ENCODE data around the gene EPHA8.

The EPHA8 gene

DNA sequence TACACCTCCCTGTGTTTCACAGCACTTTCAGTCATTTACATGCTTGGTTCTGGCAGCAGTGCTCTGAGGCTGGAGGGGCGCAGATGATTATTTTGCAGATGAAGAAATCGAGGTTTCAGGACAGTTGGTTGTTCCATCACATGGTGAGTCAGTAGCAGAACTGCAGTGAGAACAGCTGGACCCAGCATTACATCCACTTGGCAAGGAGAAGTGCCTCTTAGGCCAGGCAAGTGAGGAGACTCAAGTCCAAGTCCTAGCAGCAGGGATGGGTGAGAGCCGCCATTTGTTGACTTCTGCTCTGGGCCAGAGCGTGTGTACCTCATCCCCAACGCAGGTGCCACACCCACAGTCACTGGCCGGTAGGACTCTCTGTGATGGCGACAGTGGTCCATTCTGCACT is 26.8 kb upstream of the EPHA8 start:
- no peak for DNase-seq (ENCODE audit: low read depth, low spot score)

DNA sequence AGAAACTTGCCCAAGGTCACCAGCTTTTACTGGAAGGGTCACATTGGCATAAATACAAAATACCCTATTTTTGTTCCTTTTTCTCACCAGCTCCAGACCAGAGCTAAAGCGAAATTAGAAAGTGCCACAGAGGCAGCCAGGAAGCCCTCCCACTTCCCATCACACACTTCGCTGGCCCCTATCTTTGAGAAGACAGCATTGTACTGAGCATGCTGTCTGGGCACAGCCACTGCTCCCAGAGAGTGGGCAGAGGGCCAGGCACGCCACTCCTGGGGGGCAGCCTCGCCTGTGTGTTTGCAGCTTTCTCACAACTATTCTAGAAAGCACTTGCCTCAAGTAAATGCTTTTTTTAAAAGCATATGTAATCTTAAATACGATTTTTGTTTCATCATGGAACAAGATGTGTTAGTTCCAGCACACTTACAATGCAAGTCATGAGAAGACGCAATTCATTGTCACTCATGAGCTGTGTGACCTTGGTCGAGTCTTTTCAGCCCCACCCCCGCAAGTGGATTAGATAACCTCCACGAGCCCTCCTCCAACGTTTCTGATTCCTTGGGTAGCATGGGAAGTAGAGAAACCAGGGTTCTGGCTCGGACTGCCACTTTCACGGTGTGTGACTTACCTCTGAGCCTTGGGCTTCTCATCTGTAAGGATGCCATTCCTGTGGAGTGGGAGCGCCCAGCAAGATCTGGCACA is 25.7 kb upstream of the EPHA8 start:
- no peak for DNase-seq (ENCODE audit: low read depth, low spot score)

DNA sequence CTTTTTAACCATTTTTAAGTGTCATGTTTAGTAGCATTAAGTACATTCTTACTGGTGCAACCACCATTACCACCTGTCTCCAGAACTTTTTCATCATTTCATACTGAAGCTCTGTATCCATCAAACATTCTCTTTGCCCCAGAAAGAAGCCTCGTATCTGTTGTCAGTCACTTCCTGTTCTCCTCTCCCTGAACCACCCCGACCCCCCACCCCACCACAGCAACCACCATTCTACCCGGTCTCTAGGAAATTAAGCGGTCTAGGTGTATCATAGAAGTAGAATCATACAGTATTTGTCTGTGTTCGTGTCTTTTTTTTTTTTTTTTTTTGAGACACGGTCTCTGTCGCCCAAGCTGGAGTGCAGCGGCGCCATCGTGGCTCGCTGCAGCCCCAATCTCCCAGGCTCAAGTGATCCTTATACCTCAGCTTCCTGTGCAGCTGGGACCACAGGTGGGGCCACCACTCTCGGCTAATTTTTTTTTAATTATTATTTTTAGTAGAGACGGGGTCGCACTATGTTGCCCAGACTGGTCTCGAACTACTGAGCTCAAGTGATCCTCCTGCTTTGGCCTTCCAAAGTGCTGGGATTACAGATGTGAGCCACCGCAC is 23.7 kb upstream of the EPHA8 start:
- no peak for DNase-seq (ENCODE audit: low read depth, low spot score)

DNA sequence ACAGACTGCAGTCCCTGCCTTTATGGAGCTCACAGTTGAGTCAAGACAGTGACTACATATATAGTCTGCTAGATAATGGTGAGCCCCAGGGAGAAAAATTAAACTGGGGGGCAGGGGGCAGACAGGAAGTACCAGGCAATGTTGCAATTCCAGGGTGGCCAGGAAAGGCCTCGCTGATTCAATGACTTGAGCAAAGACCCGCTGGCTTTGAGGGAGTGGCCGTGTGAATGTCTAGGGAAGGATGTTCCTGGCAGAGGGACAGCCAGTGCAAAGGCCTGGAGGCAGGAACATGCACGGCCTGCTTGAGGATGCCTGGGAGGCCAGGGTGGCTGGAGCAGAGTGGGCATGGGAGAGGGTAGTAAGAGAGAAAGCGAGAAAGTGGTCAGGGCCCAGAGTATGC is 23.0 kb upstream of the EPHA8 start:
- DNase-seq (ENCODE audit: low read depth, low spot score), result no peak

DNA sequence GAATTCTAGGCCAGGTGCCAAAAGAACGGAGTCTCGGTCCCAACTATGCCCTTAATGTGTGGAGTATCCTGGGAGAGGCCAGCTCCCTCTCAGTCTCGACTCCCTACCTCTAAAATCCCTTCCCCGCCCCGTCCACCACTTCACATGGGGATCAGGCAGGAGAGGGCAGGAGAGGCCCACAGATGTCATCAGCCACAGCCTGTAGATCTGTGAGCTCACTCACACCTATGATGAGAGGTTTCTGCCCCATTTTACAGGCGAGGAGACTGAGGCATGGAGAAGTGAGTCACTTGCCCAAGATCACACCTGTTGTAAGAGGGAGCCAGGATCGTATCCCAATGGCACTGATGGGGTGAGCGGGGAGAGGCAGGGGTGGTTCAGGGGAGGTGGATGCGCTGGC is 20.4 kb upstream of the EPHA8 start:
- DNase-seq (ENCODE audit: low read depth, low spot score), result no peak

DNA sequence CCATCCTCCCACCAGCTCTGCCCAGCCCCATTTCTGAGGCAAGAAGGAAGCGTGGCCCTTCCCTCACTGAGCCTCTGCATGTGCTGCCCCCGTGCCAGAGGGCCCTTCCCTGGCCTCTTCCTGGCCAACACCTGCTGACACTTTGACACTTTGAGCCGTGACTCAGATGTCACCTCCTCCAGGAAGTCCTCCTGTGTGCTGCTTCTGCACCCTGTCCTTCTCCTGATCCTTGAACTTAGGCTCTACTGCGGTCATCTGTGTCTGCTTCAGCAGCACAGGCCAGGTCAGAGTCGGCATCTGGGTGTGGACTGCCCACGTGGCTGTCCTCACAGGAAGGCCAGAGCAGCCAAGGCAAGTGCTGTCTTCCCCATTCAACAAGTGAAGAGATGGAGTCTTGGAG is 19.6 kb upstream of the EPHA8 start:
- DNase-seq (ENCODE audit: low read depth, low spot score), result no peak

DNA sequence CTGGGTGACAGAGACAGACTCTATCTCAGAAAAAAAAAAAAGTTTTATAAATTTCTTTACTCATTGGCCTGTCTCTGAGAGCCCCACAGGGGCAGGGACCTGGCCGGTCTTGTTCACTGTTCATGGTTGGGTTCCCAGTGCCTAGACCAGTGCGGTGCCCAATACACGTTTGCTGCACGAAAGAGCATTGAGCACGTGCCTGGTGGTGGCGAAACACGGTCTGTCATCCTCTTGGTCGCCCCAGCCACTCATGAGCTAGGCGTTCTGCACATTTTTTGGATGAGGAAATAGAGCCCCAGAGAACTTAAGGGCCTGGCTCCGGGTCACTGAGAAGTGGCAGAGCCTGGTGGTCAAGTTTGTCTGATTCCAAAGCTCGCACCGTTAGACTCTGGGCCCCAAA is 18.7 kb upstream of the EPHA8 start:
- DNase-seq (ENCODE audit: low read depth, low spot score), result no peak

DNA sequence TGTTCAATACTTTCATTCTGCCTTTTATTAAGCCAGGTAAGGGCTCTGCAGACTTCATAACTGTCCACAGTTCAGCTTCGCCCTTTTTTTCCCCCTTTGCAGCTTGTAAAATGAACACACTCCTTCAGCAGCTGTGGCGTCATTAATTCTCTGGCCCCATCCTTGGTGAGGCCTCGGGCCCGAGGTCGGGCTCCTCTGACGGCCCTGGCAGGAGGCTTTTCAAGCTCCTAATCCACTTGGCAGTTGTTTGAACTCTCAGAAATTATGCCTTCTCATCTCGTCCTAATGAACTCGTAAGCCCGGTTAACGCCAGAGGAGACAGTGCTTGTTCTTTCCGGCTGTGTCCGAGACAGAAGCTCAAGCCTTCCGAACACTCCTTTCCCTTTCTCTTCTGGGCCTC is 18.1 kb upstream of the EPHA8 start:
- no peak for DNase-seq (ENCODE audit: low read depth, low spot score)

DNA sequence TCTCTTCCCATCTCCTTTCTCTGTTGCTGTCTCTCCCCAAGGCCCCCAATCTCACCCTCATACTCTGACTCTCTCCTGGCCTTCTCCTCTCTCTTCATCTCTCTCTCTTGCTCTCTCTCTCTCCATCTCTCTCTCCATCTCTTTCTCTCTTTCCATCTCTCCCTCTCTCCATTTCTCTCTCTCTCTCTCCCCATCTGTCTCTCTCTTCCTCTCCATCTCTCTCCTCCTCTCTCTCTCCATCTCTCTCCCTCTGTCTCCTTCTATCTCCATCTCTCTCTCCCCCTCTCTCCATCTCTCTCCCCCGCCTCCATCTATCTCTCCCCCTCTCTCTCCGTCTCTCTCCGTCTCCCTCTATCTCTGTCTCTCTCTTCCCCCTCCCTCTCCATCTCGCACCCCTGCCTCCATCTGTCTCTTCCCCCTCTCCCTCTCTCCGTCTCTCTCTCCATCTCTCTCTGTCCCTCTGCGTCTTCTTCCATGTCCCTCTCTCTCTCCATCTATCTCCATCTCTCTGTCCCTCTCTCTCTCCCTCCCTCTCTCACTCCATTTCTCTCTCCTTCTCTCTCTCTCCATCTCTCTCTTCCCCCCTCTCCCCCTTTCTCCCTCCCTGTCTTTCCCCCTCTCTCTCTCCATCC is 16.0 kb upstream of the EPHA8 start:
- DNase-seq (ENCODE audit: low read depth, low spot score), result no peak

DNA sequence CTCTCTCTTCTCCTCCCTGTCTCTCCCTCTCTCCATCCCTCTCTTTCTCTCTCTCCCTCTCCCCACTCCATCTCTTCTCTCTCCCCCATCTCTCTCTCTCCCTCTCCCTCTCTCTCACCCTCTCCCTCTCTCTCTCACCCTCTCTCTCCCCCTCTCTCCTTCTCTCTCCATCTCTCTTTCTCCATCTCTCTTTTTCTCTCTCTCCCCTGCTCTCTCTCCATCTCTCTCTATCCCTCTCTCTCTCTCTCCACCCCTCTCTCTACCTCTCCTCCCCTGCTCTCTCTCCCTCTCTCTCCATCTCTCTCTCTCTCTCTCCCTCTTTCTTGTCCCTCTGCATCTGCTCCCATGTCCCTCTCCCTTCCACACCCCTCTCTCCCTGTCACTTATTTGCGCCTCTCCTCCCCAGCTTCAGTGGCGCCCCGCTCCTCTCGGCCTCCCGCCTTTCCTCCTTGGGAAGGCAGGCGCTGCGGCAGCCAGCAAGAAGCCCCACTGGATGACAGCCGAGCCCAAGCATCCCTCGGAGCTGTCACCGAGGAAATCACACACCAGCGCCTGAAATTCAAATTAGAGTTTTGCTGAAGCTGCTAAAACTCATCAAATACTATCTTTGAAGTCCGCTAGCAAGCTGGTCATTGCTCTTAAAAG is 15.3 kb upstream of the EPHA8 start:
- no peak for DNase-seq (ENCODE audit: low read depth, low spot score)

DNA sequence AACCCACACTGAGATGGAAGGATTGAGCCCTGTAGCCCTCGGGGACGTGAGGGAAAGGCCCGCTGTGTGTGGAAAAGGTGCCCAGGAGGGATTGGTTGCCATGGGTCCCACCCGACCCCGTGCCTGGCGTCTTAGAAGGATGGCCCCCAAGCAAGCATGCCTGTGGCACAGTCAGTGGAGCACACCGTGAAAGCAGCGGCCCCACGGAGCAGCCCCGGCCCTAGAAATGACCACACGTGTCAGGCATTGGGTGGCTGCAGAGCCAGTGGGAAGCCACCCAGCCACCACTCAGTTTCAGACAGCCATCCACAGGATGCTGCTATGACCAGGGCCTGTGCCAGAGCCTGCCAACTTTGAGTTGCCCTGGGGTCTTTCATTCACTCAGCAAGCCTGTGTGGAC is 13.3 kb upstream of the EPHA8 start:
- no peak for DNase-seq (ENCODE audit: low read depth, low spot score)

DNA sequence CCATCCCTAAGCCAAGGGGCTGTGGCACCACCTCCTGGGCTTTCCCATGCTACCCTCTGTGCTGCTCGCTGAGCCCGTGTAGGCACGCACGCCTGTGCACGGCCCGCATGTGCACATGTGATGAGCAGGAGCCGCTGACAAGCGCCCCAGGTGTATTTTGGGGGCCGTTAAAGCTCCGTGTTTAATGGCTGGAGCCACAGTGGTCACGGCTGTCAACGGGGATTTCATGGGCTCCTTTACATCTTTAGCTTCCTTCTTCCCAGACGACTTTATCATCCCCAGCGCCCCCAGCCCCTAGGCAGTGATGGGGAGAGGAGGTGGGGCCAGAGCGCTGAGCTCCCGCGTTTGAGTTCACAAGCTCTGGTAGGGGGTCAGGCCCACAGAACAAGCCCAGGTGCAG is 11.7 kb upstream of the EPHA8 start:
- DNase-seq (ENCODE audit: low read depth, low spot score), result no peak

DNA sequence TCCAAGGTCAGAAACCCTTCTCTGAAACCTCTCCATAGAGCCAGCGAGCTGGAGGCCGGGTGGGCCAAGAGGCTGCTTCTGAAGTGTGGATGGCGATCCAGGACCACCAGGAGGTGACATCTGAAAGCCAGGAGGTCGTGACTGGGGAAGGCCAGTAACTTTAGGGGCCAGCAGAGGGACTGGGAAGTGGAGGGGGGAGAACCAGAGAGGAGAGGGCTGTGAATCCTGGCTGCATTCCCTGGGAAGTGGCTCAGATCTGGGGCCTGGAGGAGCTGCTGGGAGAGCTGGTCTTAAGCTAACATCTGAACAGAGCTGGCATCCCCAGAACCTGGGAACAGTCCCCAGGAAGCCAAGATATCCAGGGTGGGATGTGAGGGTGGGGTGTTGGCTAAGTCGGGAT is 11.3 kb upstream of the EPHA8 start:
- DNase-seq (ENCODE audit: low read depth, low spot score), result no peak

DNA sequence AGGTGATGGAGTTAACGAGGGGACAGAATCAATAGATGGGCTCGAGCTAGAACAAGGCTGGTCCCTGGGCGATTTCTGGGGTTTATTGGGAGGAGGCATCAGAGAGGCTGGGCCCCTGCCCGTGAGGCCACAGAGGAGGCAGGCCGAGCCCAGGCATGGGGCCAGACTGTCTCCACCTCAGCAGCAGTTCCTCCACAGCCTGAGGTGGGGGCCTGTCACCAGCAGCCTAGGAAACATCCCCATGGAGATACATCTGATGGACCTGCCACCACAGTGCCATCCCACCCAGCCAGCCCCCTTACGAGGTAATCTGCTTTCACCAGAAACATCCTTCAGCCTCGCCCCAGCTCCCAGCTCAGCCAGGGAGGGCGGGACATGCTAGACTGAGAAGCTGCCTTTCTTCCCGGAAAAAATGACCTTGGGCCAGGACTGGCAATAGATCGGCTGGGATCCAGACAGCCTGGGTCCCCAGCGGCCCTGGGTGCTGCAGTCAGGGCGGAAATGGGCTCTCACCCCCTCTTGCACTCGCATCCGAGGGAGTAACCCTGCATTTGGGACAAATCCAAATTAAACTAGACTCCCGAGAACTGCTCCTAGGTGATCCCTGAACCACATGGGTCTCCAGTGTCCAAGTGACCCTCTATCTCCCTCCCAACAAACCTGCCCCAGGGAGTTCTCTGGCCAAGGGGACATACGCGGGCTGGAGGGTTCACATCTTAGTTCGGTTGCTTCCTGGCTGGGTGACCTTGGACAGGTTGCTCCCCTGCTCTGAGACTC is 10.0 kb upstream of the EPHA8 start:
- no peak for DNase-seq (ENCODE audit: low read depth, low spot score)

DNA sequence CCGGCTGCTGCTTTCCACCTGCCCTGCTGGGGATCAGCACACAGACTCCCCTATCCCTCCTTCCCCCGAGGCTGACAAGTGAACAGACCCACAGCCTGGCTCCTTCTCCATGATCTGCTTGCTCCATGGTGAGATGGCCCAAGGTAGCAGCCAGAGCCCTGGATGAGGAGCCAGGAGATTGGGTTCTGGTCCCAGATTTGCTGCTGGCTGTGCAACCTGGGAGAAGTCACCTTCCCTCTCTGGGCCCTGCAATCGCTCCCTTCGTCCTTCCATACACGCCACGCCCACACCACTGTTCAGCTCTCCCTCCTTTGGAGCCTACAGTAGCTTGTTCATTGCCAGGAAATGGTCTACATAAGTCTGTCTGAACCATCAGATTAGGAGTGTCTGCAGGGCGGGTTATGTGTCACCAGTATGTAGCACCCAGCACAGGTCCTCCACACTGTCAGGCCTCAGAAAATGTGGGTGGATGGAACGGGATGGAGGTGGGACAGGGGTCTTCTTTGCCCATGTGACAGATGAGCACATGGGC is 9.2 kb upstream of the EPHA8 start:
- no peak for DNase-seq (ENCODE audit: low read depth, low spot score)

DNA sequence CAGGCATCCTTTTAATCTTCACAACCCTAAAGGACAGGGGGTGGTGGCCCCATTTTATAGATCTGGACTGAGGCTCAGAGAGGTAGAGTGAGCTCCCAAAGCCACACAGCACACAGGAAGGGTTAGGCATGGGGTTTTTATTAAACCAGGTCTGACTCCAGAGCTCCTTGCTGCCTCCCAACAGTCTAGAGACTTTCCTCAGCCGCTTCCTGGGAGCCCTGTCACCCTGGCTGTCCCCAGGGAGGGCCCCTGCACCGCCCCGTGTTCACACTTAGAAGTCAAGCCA is 8.0 kb upstream of the EPHA8 start:
- no peak for DNase-seq (ENCODE audit: low read depth, low spot score)

DNA sequence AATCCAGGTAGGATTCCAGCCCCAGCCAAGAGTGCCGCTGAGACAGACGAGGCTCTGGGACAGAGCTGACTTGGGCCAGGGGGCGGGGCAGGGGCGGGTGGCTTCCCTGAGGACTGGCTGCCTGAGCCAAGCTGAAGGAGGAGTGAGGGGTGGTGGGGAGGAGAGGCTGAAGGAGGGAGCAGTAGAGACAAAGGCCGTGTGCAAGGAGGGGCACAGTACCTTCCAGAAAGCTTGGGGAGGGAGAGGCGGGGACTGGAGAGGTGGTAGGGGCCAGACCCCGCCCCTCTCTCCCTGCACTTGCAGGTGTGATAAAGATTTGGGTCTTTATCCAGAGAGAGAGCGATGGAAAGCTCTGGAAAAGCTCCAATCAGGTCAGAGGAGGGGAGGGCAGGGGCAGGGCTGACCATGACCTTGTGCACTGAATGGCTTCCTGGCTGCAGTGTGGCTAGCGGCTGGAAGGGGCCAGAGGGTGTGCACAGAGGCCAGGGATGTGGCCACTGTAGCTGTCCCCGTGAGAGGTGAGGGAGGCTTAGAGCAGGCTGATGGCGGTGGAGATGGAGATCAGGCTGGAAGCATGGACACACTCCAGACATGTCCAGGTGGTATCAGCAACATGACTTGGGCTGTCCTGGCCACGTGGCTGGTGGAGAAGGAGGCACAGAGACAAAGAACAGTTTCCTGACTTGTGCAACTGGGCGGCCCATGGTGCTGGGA is 6.7 kb upstream of the EPHA8 start:
- peak; percentile 71 for DNase-seq (ENCODE audit: low read depth, low spot score)

DNA sequence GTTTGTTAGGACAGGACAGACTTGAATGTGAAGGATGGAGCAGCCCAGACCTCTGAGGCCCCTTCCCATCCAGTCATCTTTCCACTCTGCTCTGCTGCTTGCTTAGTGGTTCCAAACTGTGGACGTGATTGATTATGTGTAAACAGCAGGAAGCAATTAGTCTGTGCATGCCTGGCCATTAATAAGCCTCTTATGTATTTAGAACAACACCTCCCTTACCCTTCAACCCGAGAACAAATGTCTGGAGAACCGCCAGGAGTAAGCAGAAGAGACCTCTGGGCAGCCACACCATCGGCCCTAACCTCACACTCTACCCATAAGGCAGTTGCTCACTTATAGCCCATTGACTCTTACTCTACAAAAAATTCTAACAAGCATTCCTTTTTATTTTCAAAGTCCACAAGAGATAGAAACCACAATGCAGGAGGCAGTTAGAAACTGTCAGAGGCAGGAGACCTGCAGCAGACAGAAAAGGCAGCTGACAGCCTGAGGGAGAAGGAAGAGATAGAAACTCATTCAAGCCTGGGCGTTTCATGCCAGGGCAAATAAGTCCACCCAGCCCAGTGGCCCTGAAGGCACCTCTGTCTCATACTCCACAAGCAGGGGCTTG is 5.8 kb upstream of the EPHA8 start:
- DNase-seq (ENCODE audit: low read depth, low spot score), result no peak

DNA sequence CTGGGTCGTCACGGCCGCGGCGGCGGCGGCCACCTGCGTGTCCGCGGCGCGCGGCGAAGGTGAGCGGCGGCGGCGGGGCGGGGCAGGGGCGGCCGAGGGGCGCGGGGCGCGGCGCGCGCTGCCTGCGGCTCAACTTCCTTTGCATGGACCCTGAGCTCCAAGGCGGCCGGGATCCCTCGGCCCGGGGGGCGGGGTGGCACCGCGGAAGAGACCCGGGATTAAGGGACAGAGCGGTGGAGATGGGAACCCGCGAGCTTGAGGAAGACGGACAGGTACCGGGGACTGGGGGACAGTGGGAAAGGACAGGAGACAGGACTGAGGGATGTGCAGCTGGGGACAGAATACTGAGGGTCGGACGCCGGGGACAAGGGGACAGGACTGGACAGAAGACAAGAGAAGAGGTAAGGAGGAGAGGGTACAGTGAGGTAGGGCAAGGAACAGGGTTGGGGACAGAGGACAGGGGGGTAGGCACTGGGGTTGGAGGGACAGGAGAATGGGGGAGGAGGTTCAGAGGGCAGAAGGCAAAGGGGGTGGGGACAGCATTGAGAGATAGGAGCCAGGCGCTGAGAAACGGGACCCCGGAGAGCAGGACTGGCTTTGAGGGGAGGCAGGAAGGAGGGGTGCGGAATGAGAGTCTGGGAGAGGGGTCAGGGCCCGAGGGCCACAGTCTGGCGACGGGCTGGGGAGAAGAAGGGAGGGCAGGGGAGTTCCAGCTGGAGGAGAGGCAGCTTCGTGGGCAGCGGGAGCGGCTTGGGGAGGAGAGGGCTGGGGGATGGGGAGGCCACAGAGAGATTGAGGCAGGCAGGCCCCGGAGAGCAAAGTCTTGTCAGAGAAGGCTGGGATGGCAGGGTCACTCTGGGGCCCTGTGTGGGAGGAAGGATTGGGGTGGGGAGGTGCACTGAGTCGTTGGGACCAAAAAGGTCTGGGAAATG is 648 bp downstream of the EPHA8 start:
- no peak for DNase-seq (ENCODE audit: low read depth, low spot score)

DNA sequence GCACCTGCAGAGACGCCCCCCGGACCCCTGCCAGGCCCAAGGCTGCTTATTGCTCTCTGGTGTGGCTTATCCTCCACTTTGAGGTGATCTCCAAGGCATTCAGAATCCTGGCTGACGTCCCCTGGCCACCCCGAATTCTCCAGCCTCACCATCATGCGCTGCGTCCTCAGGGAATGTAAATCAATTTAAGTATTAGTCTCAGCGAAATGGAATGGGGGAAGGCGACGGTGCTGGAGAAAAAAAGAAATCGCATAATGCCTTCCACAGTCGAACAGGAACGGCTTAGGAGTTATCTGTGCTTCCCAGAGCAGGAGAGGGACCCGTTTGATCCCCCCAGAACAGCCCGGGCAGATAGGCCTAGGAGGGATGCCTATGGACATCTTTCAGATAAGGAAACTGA is 2.9 kb downstream of the EPHA8 start:
- DNase-seq (ENCODE audit: low read depth, low spot score), result no peak

Data from iPS DF 19.7 (cell line).